Measurements from ENCODE around the gene TJP1.
"Not testable (repeated sequence)": the region's sequence is repeated elsewhere in the genome, so short reads cannot be mapped to it uniquely, and the experiment has no call there.

TJP1 gene

DNA sequence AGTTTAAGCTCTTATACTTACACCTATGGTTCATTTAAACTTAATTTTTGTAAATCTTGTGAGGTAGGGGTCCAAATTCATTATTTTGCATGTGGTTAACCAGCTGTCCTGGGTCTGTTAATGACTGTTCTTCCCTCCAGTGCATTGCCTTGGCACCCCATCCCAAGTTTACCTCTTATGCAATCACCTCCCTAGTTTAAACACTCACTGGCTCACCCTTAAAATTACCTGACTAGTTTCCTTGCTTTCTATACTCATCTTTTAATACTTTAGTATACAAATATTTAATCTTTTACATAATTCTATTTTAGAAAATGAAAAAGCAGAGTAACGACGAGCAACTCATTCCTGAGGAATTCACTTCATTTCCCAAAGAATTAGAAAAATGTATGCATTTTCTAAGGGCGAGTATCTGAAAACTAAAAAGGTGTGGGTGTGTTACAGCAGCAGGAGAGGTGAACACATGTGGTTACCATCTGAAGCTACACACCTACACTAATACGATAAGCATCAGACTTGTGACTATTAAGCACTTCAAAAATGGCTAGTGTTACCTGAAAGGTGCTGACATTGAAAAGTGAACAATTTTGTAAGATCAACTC is 33.7 kb downstream of the TJP1 start:
- TF ChIP-seq, protein P1, sequence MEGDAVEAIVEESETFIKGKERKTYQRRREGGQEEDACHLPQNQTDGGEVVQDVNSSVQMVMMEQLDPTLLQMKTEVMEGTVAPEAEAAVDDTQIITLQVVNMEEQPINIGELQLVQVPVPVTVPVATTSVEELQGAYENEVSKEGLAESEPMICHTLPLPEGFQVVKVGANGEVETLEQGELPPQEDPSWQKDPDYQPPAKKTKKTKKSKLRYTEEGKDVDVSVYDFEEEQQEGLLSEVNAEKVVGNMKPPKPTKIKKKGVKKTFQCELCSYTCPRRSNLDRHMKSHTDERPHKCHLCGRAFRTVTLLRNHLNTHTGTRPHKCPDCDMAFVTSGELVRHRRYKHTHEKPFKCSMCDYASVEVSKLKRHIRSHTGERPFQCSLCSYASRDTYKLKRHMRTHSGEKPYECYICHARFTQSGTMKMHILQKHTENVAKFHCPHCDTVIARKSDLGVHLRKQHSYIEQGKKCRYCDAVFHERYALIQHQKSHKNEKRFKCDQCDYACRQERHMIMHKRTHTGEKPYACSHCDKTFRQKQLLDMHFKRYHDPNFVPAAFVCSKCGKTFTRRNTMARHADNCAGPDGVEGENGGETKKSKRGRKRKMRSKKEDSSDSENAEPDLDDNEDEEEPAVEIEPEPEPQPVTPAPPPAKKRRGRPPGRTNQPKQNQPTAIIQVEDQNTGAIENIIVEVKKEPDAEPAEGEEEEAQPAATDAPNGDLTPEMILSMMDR (conservative IDR thresholded peaks at IDR 0.05; ENCODE audit: low read depth, low read length): no peak
- no peak overlapping the region for H3K4me3 ChIP-seq (ENCODE audit: low read length)
- DNase-seq (ENCODE audit: low read depth): no peak

GRCh38 chr15:29787767-29788166 is 34.5 kb downstream of the TJP1 start:
- DNase-seq (ENCODE audit: low read depth): no peak
- TF ChIP-seq, protein P1 (conservative IDR thresholded peaks at IDR 0.05; ENCODE audit: low read depth, low read length): no peak

DNA sequence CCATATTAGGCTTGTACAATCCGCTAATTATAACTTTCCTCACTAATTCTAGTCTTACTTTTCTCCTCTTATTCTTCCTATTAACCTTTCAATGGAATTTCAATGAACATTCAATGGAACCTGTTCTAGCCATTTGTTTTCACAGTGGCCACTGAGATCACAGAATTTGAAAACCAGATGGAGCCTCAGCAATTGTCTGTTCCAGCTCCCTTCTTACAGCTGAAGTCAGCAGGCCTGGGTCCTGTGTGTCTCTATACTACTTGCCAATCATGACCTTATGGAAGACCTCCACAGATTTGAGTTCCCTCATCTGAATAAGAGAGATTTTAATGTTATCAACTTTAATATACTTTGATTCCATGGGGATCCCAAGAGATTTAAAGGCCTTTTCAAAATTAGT is 36.6 kb downstream of the TJP1 start:
- TF ChIP-seq, protein P1 (conservative IDR thresholded peaks at IDR 0.05; ENCODE audit: low read depth, low read length): no peak
- H3K4me3 ChIP-seq (ENCODE audit: low read length): no peak overlapping the region

More at GRCh38 chr15:29787767-29788166, 34.5 kb downstream of the TJP1 start:
- no peak overlapping the region for H3K4me3 ChIP-seq (ENCODE audit: low read length)

GRCh38 chr15:29785136-29785535 is 37.1 kb downstream of the TJP1 start:
- DNase-seq (ENCODE audit: low read depth): no peak
- TF ChIP-seq, protein P1 (conservative IDR thresholded peaks at IDR 0.05; ENCODE audit: low read depth, low read length): no peak
- no peak overlapping the region for H3K4me3 ChIP-seq (ENCODE audit: low read length)

More for the DNA sequence above, 36.6 kb downstream of the TJP1 start:
- no peak for DNase-seq (ENCODE audit: low read depth)

DNA sequence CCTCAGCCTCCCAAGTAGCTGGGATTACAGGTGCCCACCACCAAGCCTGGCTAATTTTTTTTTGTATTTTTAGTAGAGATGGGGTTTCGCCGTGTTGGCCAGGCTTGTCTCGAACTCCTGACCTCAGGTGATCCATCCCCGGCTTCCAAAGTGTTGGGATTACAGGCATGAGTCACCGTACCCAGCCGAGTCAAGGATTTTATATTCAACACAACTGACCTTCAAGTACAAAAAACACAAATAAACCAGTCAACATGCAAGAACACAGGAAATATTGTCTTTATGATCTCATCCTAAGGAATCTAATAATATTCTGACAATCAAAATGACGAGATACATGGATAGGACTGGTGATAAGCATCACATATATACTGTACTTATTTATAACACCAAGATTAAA is 37.9 kb downstream of the TJP1 start:
- TF ChIP-seq, protein P1 (conservative IDR thresholded peaks at IDR 0.05; ENCODE audit: low read depth, low read length): no peak
- DNase-seq (ENCODE audit: low read depth): no peak
- no peak overlapping the region for H3K4me3 ChIP-seq (ENCODE audit: low read length)

DNA sequence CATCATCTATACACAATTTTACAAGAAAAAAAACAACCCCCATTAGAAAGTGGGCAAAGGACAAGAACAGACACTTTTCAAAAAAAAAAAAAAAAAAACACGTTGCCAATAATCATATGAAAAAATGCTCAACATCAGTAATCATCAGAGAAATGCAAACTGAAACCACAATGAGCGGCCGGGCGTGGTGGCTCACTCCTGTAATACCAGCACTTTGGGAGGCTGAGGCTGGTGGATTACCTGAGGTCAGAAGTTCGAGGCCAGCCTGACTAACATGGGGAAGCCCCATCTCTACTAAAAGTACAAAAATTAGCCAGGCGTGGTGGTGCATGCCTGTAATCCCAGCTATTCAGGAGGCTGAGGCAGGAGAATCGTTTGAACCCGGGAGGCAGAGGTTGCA is 39.5 kb downstream of the TJP1 start:
- not testable (repeated sequence) for DNase-seq (ENCODE audit: low read depth); H3K4me3 ChIP-seq (ENCODE audit: low read length)

DNA sequence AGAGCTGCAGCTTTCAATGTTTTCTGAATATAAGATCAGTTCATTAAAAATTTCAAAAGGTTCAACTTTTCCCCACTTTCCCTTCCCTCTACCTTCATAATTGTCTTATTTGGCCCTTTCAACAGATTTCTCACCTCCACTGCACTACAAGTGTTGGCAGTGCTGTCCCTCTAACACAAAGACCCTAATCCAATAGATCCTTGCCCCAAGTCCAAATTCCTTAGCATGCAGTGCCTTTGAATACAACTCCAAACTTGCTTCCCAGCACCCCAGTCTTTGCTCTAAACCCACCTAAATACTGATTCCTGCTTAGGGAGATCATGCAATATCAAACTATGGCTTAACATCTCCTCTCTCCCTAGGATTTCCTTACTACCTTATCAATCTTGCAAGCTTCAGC is 43.9 kb downstream of the TJP1 start:
- no peak overlapping the region for H3K4me3 ChIP-seq (ENCODE audit: low read length)
- no peak for DNase-seq (ENCODE audit: low read depth)
- TF ChIP-seq, protein P1 (conservative IDR thresholded peaks at IDR 0.05; ENCODE audit: low read depth, low read length): no peak

All from retinal pigment epithelial cell (primary cell).